Ectodermal cell (in vitro differentiated cells): ENCODE data around the gene CCDC175.

Source experiments
- H3K27ac ChIP-seq: 2 replicates; pipeline ENCODE4 v1.7.0; 2013; ENCODE audit warnings: mild to moderate bottlenecking, low read depth, low read length; ENCODE audit not compliant: insufficient read depth, poor library complexity, severe bottlenecking
- H3K27me3 ChIP-seq: 2 replicates; pipeline ENCODE4 v1.7.0; 2013; ENCODE audit warnings: mild to moderate bottlenecking, low read length; ENCODE audit not compliant: insufficient read depth, control insufficient read depth, poor library complexity, severe bottlenecking
- H3K36me3 ChIP-seq: one replicate; pipeline ENCODE4 v1.7.0; 2013; ENCODE audit warnings: low read length; ENCODE audit not compliant: control insufficient read depth, insufficient read depth
- H3K4me1 ChIP-seq: one replicate; pipeline ENCODE4 v1.7.0; 2013; ENCODE audit warnings: low read length; ENCODE audit not compliant: control insufficient read depth, insufficient read depth
- H3K4me3 ChIP-seq: 2 replicates; pipeline ENCODE4 v1.7.0; 2013; ENCODE audit warnings: low read depth, low read length, control low read depth; ENCODE audit not compliant: insufficient read depth
- H3K9me3 ChIP-seq: 2 replicates; pipeline ENCODE4 v1.7.0; 2013; ENCODE audit warnings: mild to moderate bottlenecking, low read length, moderate library complexity; ENCODE audit not compliant: control insufficient read depth
- WGBS, 2 experiments: methylation state at CpG; one replicate each; pipeline ENCODE4 v1.1.7; 2013; ENCODE audit warnings: missing lambda C conversion rate in 2 of 2; 5-methylcytosine and 5-hydroxymethylcytosine counted together

The CCDC175 gene

GRCh38 chr14:59541731-59542130, 34.9 kb downstream of the CCDC175 start:
- Histone ChIP-seq H3K4me3 (no peak overlapping the region), H3K36me3 (no peaks in the 10 kb centered on the region), H3K27me3 (no peaks in the 10 kb centered on the region), H3K4me1 (no peaks in the 10 kb centered on the region), H3K9me3 (no peaks in the 10 kb centered on the region), H3K27ac (no peak overlapping the region)
- 67 to 94% methylated on average over 1 to 2 of the region's 2 CpGs for WGBS, 2 experiments

DNA sequence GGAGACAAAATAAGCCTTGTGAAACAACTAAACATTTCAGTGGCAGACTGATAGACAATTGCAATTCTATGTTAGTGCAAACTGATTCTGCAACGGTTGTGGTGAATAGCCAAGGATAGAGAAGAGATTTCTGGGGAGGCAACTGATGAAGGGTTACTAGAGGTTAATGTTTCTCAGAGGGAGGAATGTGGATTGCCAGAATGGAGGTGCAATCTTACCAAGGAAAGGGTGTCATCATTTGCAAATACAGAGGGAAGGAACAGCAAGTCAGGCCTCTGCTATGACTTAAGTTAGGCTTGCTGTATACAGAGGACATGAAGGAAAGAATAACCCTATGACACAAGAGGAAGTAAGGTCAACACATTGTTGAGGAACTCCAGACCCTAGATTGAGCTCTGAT, 35.8 kb downstream of the CCDC175 start:
- Histone ChIP-seq H3K4me3 (no peak overlapping the region), H3K9me3 (no peaks in the 10 kb centered on the region), H3K4me1 (no peaks in the 10 kb centered on the region), H3K36me3 (no peaks in the 10 kb centered on the region), H3K27ac (no peak overlapping the region), H3K27me3 (no peaks in the 10 kb centered on the region)
- 67 to 83% methylated on average over 1 of the region's 1 CpG for WGBS, 2 experiments

- no peaks in the 10 kb centered on the region for H3K4me1 ChIP-seq
- no peaks in the 10 kb centered on the region for H3K27me3 ChIP-seq
- H3K36me3 ChIP-seq, result no peaks in the 10 kb centered on the region
- no peaks in the 10 kb centered on the region for H3K9me3 ChIP-seq
- no peak overlapping the region for H3K4me3 ChIP-seq
- 95 to 96% methylated on average over 3 of the region's 4 CpGs for WGBS, 2 experiments
- no peak overlapping the region for H3K27ac ChIP-seq
Measured at GRCh38 chr14:59538936-59539335, 37.7 kb downstream of the CCDC175 start.

GRCh38 chr14:59537476-59537875, 39.1 kb downstream of the CCDC175 start:
- Histone ChIP-seq H3K27ac (no peak overlapping the region), H3K4me3 (no peak overlapping the region), H3K9me3 (no peaks in the 10 kb centered on the region), H3K36me3 (no peaks in the 10 kb centered on the region), H3K27me3 (no peaks in the 10 kb centered on the region), H3K4me1 (no peaks in the 10 kb centered on the region)
- 92% methylated on average over 1 of the region's 1 CpG; no CpG with 5 or more reads in 1 of the 2 experiments for WGBS, 2 experiments

DNA sequence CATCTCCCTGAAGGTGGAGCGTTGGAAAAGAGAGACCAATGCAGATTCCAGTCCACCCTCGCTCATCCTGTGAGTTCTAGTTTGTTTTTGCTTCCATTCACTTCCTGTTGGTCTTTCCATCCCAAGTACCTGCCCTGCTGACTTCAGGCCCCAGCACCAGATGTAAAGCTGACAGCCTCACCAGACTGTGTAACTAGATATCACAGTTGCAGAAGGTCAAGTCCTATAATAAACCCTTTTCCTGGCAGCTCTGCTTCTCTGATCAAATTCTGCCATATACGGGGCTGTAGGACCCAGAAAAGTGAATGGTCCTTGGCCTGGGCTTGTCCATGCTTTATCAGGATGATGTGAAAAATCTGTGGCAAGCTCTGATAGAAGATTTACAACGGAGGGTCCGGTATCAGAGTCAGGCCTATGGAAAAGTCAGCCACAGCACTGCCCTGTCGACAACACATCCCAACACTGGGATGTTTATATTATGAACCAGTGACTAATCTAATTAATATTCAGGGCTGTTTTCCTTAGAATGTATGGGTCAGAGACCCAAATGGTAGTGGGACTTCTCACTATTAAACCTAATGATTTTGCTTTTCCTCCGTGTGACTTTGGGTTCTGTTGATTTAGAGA, 42.1 kb downstream of the CCDC175 start:
- Histone ChIP-seq H3K36me3 (no peaks in the 10 kb centered on the region), H3K27ac (no peak overlapping the region), H3K4me1 (no peaks in the 10 kb centered on the region), H3K4me3 (no peak overlapping the region), H3K27me3 (no peaks in the 10 kb centered on the region), H3K9me3 (no peaks in the 10 kb centered on the region)
- 93 to 95% methylated on average over 6 to 7 of the region's 7 CpGs for WGBS, 2 experiments

DNA sequence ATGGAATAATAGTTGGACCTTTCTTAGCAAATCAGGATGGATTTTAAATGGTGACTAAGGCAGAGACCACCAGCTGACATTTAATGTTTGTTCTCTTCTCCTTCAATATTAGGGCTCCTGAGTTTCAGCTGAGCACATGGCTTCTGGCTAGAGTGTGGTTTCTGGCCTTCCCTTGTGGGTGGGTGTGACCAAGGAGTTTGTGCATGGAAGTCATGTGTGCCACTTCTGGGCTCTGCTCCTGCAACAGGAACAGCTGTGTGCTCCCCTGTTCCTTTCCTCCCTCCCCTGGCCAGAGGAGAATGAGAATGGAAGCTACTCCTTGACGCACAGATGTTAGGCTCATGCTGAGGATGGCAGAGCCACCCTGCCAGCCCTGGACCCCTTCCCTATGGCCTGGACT, 44.2 kb downstream of the CCDC175 start:
- Histone ChIP-seq H3K4me1 (no peaks in the 10 kb centered on the region), H3K27me3 (no peaks in the 10 kb centered on the region), H3K27ac (no peak overlapping the region), H3K4me3 (no peak overlapping the region), H3K9me3 (no peaks in the 10 kb centered on the region), H3K36me3 (no peaks in the 10 kb centered on the region)
- 94% methylated on average over 1 of the region's 1 CpG for WGBS, 2 experiments

- H3K9me3 ChIP-seq, result no peaks in the 10 kb centered on the region
- no peaks in the 10 kb centered on the region for H3K27me3 ChIP-seq
- H3K4me1 ChIP-seq, result no peaks in the 10 kb centered on the region
- H3K36me3 ChIP-seq, result no peaks in the 10 kb centered on the region
- no peak overlapping the region for H3K4me3 ChIP-seq
- H3K27ac ChIP-seq, result no peak overlapping the region
Measured at GRCh38 chr14:59530349-59530748, 46.3 kb downstream of the CCDC175 start.

DNA sequence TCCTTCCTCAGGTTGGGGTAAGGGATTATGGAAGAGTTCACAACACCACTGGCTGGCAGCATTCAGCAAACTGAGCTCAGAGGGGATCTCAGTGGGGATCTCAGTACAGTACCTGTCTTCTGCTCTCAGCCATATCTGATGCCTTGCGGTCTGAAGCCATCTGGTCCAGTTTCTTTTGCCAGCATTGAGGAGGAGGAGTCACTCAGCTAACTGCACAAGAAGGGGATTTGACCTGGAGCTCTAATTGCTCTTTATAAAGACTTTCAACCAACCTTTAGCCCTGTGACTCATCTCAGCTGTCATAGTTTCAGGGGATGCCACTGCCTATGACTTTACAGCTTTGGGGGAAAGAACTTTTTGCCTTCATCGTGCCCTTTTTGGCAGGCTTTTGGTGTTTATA, 47.4 kb downstream of the CCDC175 start:
- Histone ChIP-seq H3K9me3 (no peaks in the 10 kb centered on the region), H3K27me3 (no peaks in the 10 kb centered on the region), H3K36me3 (no peaks in the 10 kb centered on the region), H3K4me1 (no peaks in the 10 kb centered on the region), H3K4me3 (no peak overlapping the region), H3K27ac (no peak overlapping the region)
- WGBS, 2 experiments, result 78% methylated on average over 2 of the region's 2 CpGs

GRCh38 chr14:59520224-59520623, 56.4 kb downstream of the CCDC175 start:
- WGBS, 2 experiments, result 100% methylated on average over 2 of the region's 3 CpGs; no CpG with 5 or more reads in 1 of the 2 experiments
- Histone ChIP-seq H3K4me3 (no peak overlapping the region), H3K36me3 (no peaks in the 10 kb centered on the region), H3K4me1 (no peaks in the 10 kb centered on the region), H3K9me3 (no peaks in the 10 kb centered on the region), H3K27me3 (no peaks in the 10 kb centered on the region), H3K27ac (no peak overlapping the region)

DNA sequence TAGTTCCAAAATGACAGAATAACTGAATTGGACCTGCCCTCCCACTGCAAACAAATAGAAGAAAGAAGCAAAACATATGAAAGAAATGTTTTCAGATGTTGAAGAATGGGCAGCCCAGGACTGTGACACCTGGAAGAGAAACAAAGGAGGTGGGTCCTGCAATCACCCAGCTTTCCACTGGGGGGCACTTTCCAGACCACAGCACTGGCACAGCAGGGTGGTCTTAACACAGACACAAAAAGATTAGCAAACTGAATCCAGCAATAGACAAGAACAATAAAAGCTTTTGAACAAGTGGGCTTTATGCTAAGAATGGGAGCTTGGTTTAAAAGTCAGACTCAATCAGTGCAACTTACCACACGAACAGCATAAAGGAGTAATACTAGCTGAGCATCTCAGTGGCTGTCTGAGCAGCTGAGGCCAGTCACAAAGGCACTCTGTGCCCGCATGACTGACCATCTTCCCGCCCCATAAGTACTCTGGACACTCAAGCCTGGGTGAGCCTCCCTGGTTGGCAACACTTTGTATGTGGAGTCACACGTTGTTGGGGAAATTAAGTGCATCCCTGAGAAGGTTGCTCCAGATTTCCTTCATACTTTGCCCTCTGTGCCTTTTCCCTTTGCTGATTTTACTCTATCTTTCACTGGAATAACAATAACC, 64.6 kb downstream of the CCDC175 start:
- Histone ChIP-seq H3K36me3 (no peaks in the 10 kb centered on the region), H3K9me3 (no peaks in the 10 kb centered on the region), H3K27ac (peak overlapping the region; percentile 26), H3K4me1 (no peaks in the 10 kb centered on the region), H3K27me3 (no peaks in the 10 kb centered on the region), H3K4me3 (no peak overlapping the region)
- WGBS, 2 experiments, result 72 to 75% methylated on average over 4 of the region's 4 CpGs
